Left kidney (tissue), 8 donors: ENCODE data around the gene SEC16A. TPM values are rescaled to one million over a fixed set of nuclear protein-coding genes. Genes with fewer than 3 reads are reported as not detected.

Experiments used
- DNase-seq: peaks from one replicate; pipeline ENCODE4 v3.0.0-alpha.2; 2013
- long read RNA-seq, 8 donors: transcript quantifications; one replicate each; lab custom pipeline, GENCODE V29; 2026
- polyA plus RNA-seq: library from polyadenylated mRNA; unstranded; fragments of 120-200 nt; gene quantifications from one replicate; pipeline ENCODE4 v1.2.1, GENCODE V29; 2013; ENCODE audit not compliant: insufficient read length

Gene SEC16A
- polyA plus RNA-seq = 68.5 TPM
- long read RNA-seq, donor 1, partial matches to known transcripts = 0 of 13 reads
- long read RNA-seq, donor 1, other reads (novel, unspliced or antisense) = 13 of 13 reads
- long read RNA-seq, donor 2, partial matches to known transcripts = 22 of 25 reads
- long read RNA-seq, donor 2, other reads (novel, unspliced or antisense) = 0 of 25 reads
- long read RNA-seq, donor 3, partial matches to known transcripts = 0 of 15 reads
- long read RNA-seq, donor 3, other reads (novel, unspliced or antisense) = 15 of 15 reads
- long read RNA-seq, donor 4 = 0 reads
- long read RNA-seq, donor 5, full-length matches to known transcripts = 1 of 24 reads
- long read RNA-seq, donor 5, partial matches to known transcripts = 23 of 24 reads
- long read RNA-seq, donor 5, other reads (novel, unspliced or antisense) = 0 of 24 reads
- long read RNA-seq, donor 6, full-length matches to known transcripts = 3 of 15 reads
- long read RNA-seq, donor 6, partial matches to known transcripts = 0 of 15 reads
- long read RNA-seq, donor 6, other reads (novel, unspliced or antisense) = 12 of 15 reads
- long read RNA-seq, donor 7, partial matches to known transcripts = 22 of 25 reads
- long read RNA-seq, donor 7, other reads (novel, unspliced or antisense) = 0 of 25 reads
- long read RNA-seq, donor 8, partial matches to known transcripts = 14 of 16 reads
- long read RNA-seq, donor 8, other reads (novel, unspliced or antisense) = 0 of 16 reads

- DNase-seq = peak; percentile 97
Observed at GRCh38 chr9:136482793-136483588, at the start of gene SEC16A. SEC16A (minus strand) TSS chr9:136483040; CDS start chr9:136477615, 5,425 bp downstream.

GRCh38 chr9:136531904-136532798, 49.3 kb upstream of the SEC16A start:
- no peak for DNase-seq

- no peak for DNase-seq
Observed at GRCh38 chr9:136531186-136531903, 48.5 kb upstream of the SEC16A start.

- no peak for DNase-seq
Observed at GRCh38 chr9:136530461-136531089, 47.7 kb upstream of the SEC16A start.

DNA sequence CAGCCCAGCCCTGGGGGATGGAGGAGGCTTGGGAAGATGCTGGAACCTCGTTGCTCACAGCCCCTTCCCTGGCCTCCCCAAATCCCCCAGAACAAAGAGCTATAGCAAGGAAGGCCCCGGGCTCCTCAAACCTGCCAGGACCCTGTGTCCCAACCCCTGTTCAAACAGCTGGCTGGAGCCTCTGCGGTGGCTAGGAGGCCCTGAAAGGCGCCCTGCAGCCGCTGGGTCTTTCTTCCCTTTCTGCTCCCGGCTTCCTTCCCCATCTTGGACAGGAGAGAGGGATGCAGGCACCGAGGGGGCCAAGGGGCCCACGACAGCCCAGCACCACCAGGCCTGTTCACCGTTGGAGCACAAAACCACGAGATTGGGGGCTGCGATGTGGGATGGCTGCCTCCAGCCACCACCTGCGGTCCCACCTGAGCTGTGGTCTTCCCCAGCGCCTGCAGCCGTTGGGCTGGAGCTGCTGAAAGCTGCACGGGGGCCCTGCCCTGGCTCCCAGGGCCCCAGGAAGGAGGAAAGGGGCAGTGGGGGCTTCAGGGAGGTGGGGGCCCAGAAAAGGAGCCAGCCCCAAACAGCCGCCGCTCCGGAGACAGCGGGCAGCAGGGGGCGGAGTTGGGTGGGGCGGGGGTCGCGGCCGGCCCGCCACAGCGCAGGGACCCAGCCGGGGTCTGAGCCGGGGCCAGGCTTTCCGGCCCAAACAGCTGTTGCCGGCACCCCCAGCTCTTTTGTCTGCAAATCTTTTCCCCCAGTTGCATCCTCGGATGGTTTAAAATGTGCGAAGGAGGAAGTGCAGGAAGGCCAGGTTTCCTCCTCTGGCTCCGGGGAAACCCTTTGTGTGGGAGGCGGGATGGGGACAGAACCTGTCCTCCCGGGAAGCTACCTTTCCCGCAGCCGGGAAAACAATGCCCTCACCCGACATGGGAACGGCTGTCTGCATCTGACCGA, 46.9 kb upstream of the SEC16A start:
- no peak for DNase-seq

DNA sequence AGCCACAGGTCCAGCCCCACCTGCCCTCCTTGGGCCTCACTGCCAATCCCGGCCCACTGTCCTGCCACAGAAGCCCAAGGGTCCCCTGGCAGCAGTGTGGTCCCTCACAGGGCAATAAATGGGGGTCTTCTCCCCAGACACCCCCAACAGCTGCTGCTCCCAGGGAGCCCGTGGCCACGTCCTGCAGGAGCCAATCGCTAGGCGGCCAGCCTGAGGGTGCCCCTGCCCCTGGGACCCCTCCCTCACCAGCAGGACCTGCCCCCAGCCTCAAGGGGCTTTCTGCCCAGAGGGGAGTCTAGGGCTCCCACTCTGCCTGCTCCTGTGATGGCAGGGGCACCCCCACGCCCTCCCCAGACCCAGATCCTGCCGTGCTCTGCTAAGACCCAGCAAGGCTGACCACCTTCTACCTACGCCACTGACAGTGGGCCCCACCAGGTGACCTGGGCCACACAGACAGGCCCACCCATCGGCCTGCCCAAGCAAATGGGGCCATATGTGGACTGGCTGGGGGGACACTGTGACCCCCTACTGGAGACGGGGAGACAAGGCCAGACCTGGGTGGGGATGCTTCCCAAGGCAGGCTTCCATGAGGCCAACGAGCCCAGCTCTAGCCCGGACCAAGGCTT, 46.0 kb upstream of the SEC16A start:
- DNase-seq = no peak

DNA sequence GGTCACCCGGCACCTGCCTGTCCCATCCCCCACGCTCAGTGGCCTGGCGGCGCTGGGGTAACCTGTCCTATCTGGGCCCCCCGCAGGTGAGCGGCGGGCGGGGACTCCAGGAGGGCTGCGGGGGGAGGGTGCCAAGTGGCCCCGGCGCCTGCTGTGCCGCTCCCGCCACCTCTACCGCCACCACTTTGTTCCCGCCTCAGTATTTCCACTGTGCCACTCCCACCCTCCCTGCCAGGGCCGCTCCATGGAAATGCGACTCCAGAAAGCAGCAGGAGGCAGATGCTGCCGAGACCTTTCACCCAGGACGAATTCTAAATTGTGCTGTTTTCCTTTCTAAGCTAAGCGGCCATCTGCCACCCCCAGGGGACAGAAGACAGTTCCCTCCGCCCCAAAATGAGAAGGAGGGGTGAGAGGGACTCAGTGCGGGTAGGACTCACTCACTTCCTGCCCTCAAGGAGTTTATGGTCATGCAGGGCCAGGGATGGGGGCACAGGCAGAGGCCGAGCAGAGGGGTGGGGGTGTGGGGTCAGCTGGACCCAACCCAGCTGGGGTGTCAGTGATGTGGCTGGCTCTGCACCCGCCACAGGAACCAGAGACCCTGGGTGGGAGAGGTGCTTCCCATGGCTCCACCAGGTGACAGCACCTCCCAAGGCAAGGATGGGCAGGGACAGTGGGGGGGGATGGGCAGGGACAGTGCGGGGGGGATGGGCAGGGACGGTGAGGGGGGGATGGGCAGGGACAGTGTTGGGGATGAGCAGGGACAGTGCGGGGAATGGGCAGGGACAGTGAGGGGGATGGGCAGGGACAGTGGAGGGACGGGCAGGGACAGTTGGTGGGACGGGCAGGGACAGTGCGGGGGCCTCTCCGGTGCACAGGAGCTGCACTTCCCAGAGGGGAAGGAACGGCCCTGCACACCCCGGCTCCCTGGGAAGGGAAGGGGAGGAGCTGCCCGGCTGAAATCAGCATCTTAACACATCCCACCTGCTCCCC, 45.2 kb upstream of the SEC16A start:
- no peak for DNase-seq

- no peak for DNase-seq
Observed at GRCh38 chr9:136527131-136527530, 44.3 kb upstream of the SEC16A start.

DNA sequence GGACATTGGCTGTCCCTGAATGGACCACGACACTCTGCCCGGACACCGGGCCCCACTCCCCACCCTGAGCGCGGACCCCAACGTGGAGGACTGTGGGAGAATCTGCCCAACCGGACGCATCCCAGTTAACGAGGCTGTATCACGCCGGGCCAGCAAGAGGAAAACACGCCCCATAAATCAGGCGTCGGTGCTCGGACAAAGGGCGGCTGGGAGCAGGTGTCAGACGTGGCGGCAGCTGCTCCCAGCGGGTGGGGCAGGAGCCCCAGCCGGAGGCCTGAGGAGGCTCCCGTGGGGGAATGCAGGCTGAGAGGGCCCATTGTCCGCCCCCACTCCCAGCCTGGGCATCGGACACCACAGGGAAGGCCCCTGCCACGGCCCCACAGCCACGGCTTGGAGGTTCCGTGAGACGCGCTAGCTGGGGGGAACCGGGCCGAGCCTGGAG, 43.8 kb upstream of the SEC16A start:
- DNase-seq = no peak

DNA sequence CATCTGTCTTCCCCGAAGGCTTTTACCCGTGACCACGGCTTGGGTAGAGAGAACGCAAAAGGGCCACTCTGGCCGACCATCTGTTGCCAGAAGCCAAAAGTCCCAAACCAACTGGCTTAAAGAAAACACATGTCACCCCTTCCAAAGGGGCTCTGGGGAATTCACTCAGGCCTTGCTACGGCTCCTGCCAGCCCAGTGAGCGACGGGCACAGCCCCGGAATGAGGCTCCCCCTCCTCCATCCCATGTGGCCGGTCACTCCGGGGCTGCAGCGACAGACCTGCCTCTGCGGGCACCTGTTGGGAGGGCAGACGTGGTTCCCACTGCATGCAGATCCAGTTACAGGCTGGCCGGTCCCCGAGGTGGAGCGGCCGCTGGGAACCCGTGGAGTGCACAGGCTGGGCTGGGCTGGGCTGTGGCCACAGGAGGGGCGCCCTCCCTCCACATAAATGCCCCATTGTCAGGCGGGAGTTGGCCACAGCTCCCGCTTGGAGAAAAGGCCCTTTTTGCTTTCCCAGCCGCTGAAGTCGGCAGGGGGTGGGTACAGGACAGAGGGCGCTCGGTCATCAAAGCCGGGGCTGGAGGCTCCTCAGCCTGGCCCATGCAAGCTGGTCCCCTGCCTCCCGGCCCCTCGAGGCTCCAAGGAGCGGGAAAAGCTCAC, 43.1 kb upstream of the SEC16A start:
- no peak for DNase-seq

- no peak for DNase-seq
Observed at GRCh38 chr9:136525207-136525606, 42.4 kb upstream of the SEC16A start.

- no peak for DNase-seq
Observed at GRCh38 chr9:136522314-136523237, 39.7 kb upstream of the SEC16A start.

DNA sequence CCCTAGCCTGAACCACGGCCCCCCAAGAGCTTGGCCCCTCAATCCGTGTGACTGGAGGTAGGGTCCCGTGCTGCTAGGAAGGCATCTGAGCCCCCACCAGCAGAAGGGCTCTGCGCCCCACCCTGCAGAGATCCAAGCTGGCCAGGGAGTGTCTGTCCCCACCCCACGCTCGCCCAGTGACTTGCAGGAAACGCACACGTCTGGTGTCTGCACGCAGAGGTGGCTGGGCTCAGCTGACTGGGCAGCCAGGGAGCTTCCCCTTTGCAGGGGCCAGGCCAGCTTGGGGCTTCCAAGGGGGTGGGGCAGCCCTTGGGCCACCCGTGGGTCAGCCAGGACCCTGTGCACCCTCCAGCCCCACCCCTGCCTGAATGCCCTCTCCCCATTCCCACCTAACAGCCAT, 38.7 kb upstream of the SEC16A start:
- DNase-seq = no peak

DNA sequence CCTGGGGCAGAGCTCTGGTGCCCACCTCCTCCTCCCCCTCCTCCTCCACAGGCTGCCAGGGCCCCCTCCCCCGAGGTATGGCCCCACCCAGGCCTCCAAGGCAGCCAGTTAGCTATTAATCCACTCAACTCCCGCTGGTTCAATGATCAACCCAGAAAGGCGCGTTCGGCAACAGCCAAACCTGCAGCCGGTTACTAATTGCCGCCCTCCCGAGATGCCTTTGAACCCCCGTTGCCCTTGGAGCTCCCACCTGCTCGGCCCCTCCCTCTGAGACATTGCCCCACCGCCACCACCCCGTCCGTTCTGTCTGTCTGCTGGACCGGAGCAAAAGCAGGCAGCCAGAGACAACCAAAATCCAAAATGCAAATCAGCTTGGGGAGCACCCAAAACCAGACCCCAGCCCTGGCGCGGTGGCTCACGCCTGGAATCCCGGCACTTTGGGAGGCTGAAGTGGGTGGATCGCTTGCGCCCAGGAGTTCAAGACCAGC, 37.3 kb upstream of the SEC16A start:
- DNase-seq = peak; percentile 77
